AG09309 (cell line): ENCODE data around the gene ZNF821.
"Not testable (repeated sequence)": the region's sequence is repeated elsewhere in the genome, so short reads cannot be mapped to it uniquely, and the experiment has no call there.

Experiments used
- DNase-seq: peaks from one replicate; pipeline ENCODE4 v3.0.0-alpha.2; 2010; ENCODE audit warnings: low read depth
- H3K4me3 ChIP-seq: 2 replicates; pipeline ENCODE4 v1.5.1; 2011; ENCODE audit warnings: mild to moderate bottlenecking, low read depth, low read length, moderate library complexity; ENCODE audit not compliant: control insufficient read depth
- TF ChIP-seq, protein P1 (sequence below): IDR thresholded peaks from 2 replicates; pipeline ENCODE4 v1.5.1; 2011; ENCODE audit warnings: mild to moderate bottlenecking, low read depth, low read length, inconsistent platforms; ENCODE audit not compliant: insufficient read depth, control insufficient read depth; ENCODE audit errors: missing control alignments

ZNF821 gene

DNA sequence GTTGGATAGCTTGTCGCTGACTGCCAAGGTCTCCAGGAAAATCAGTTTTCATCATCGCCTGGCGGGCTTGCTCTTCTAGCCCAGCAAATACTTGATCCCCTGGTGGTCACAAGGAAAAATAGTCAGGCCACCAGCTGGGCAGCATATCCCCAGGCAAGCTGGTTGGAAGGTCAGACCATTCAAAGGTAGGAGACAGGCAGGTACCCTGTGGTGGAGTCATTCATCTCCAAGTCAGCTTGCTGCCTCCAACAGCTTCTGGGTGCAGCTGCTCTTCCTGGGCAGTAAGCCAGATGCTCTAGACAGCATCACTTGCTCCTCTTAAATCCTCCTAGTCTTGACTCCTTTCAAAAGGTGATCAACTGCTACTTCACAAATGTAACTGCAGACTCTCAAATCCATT is 16.0 kb downstream of the ZNF821 start:
- H3K4me3 ChIP-seq: no peak overlapping the region
- DNase-seq: no peak
- TF ChIP-seq, protein P1, sequence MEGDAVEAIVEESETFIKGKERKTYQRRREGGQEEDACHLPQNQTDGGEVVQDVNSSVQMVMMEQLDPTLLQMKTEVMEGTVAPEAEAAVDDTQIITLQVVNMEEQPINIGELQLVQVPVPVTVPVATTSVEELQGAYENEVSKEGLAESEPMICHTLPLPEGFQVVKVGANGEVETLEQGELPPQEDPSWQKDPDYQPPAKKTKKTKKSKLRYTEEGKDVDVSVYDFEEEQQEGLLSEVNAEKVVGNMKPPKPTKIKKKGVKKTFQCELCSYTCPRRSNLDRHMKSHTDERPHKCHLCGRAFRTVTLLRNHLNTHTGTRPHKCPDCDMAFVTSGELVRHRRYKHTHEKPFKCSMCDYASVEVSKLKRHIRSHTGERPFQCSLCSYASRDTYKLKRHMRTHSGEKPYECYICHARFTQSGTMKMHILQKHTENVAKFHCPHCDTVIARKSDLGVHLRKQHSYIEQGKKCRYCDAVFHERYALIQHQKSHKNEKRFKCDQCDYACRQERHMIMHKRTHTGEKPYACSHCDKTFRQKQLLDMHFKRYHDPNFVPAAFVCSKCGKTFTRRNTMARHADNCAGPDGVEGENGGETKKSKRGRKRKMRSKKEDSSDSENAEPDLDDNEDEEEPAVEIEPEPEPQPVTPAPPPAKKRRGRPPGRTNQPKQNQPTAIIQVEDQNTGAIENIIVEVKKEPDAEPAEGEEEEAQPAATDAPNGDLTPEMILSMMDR: no peak

DNA sequence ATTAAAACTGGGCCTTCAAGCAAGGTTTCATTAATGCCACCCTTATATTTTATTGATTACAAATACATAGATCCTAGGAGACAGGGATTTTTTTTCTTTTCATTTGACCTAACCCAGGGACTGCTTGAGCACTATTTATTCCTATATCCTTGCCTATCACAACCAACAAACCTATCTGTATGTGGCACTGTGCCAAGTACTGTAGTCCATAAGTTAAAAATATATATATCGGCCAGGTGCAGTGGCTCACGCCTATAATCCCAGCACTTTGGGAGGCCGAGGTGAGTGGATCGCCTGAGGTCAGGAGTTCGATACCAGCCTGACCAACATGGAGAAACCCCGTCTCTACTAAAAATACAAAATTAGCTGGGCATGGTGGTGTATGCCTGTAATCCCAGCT is 16.8 kb downstream of the ZNF821 start:
- DNase-seq, H3K4me3 ChIP-seq: not testable (repeated sequence)

DNA sequence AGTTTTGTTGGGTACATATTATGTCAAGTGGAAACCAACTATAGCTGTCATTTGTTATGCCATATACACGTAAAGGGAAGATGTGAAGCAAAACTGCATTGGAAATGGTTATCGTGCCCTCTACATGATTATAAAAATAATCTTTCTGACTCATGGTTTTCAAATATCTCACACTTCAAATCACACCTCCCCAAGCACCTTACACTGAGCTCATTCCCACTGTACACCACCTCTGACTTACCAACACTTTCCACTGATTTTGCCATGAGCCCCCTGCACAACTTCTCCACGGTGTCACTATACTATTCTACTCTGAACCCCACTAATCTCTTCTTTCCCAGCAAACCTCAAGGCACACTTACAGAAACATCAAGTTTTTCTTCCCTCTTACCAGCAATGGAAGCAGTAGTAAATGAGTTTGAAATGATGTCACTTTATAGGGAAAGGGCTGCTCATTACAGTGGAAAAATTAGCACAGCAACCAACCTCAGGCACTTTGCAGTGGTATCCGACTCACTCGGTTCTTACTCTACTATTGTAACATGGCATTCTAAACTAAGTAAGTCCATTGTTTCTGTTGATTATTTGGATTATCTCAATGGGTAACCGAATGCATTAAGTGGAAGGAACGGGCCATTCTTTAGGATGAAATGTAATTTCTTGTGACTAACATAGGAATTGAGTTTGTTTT is 18.7 kb downstream of the ZNF821 start:
- TF ChIP-seq, protein P1: no peak
- no peak for DNase-seq
- no peak overlapping the region for H3K4me3 ChIP-seq

DNA sequence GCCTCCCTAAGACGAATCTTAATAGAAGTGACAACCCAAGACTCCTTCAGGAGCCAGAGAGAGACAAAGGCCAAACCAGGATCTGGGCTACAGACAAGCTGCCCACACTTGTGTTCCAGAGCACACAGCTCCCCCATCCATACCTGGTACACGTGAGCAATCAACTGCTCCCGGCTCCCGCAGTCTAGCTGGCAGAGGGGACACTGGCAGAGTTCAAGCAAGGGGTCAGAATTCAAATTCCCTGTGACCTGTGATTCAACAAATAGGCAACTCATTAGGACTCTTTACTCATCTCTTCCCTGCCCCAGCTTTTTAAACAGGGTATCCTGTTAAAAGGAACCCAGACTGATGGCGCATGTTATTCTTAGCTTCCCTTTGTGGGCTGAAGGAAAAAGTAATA is 20.0 kb downstream of the ZNF821 start:
- DNase-seq: no peak
- TF ChIP-seq, protein P1: no peak
- no peak overlapping the region for H3K4me3 ChIP-seq

DNA sequence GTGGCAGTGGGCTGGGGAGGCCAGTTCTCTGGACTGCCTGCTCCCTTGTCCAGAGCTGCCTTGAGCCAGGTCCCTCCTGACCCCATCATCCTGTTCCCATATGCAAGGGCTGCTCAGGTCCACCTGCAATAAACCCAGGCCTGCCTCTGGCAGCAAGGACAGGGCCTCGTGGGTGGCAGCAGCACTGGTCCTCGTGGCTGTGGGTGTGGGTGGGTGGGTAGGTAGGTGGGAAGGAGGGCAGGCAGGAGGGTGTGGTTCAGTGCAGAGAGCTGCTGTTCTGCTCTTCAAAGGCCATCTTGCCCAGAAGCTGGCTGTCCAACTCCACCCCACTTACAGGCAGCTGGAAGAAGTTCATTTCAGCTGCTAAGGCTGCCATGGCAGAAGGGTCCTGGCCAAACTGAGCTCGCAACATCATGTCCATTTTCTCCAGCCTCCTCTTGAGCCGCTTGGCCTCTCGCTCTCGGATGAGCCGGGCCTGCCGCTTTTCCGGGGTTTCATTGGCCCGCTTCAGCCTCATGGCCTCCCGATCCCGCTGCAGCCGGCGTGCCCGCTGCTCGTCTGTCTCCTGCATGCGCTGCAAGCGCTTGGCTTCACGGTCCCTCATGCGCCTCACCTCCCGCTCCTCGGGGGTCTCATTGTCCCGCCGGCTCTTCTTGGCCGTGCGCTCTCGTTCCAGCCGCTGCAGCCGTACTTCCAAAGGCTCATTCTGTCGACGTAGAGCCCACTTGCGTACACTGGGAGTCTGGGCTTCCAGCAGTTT is 24.0 kb downstream of the ZNF821 start:
- no peak for DNase-seq
- TF ChIP-seq, protein P1: no peak
- H3K4me3 ChIP-seq: no peak overlapping the region

DNA sequence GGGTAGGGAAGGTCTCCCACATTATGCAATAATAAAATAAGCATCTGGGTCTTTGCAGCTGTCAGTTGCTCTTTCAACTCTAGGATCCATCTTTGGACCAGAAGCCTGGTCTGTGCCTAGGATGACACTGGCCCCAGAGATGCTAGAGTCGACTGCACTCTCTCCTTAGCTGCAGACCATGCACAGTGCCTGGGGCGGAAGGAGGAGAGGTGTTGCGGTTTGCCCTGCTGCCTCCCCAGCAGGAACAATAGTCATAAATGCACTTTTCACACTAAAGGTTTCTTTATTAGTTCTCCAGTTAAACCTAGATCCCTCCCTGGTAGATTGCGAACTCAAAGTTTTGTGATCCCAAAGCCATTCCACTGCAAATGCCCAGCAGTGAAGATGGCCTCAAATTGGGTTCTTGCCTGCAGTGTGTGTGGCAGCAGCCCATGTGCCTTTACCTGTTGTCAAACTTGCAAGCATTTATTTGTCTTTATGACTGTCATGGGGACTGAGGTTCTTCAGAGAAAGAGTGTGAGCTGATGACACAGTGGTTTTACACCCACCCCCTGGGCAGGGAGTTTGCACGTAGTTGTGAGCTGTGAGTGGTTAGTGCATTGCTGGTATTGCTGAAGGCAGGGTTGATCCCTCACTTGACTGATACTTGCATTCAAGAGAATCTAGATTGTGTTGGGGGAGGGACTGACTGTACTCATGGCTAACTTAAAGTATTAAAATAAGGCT is 27.9 kb downstream of the ZNF821 start:
- H3K4me3 ChIP-seq: no peak overlapping the region
- DNase-seq: no peak
- TF ChIP-seq, protein P1: no peak
